ENCODE results near the gene USF2. TPM values are rescaled to one million over a fixed set of nuclear protein-coding genes. Genes with fewer than 3 reads are reported as not detected.

Gene USF2
- polyA plus RNA-seq, 1 donor (not counting 4 experiments of a cell fraction or from before 2014, with no cell fraction given): 53.8 TPM

DNA sequence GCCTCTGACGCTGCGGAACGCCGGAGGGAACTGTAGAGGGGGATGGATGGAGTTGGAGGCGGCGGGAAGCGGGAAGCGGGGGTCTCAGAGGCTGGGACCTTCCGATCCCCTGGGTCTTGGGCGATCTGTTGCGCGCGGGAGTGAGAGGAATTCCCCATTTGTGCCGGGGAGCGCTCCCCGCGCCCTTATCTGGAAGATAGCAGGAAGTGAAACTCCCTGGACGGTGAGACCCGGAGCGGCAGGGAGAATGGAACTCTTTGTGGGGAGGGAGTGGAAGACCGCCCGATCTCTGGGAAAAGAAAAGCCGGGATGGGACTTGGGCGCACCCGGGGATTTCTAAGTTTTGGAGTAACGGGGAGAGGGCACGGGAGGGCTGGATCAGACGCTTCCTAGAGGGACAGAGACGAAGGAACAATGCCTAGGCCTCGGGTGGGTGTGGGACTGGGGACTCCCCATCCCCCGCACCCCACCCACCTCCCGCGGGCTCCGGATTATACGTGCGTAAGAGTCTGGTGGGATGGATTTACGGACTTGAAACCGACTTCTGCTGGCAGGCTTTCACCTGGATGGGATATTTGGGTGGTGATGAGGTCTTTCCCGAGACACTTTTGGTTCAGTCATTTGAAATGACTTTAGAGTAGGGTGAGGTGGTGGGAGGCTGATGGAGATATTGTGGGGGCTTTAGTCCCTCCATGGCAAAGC, 19.5 kb upstream of the USF2 start:
- Histone ChIP-seq H3K27me3 (ENCODE audit: control insufficient read depth, extremely low read depth, insufficient read depth, low read length) (no peaks in the 10 kb centered on the region), H3K27ac (ENCODE audit: control insufficient read depth, insufficient read depth, low read length) (peak overlapping the region; percentile 96), H3K79me2 (ENCODE audit: control insufficient read depth, insufficient read depth, low read length) (peaks cover 38% of the 10 kb centered on the region), H3K9me3 (ENCODE audit: control insufficient read depth, low read depth, low read length) (no peaks in the 10 kb centered on the region), H3K9ac (ENCODE audit: control insufficient read depth, extremely low read depth, insufficient read depth, low read length) (peak overlapping the region; percentile 96), H4K20me1 (ENCODE audit: control insufficient read depth, extremely low read depth, insufficient read depth, low read length) (peaks cover 2% of the 10 kb centered on the region), H3K36me3 (ENCODE audit: control insufficient read depth in 2 of 2, extremely low read depth in 1 of 2, insufficient read depth in 2 of 2, low read length in 2 of 2) (peaks cover 13 to 16% of the 10 kb centered on the region in 2 experiments), H2AFZ (ENCODE audit: control insufficient read depth, low read length) (peak overlapping the region; percentile 99), H3K4me1 (ENCODE audit: control insufficient read depth, extremely low read depth, insufficient read depth, low read length) (peaks cover 13% of the 10 kb centered on the region), H3K4me3 (ENCODE audit: control insufficient read depth in 2 of 3, extremely low read depth in 1 of 3, insufficient read depth in 2 of 3, low read depth in 1 of 3, low read length in 3 of 3) (peak overlapping the region; percentile 59 to 92 (median 92)), H3K4me2 (ENCODE audit: control insufficient read depth, extremely low read depth, insufficient read depth, low read depth, low read length) (peak overlapping the region; percentile 90), H3K9me1 (ENCODE audit: control insufficient read depth, extremely low read depth, insufficient read depth, low read length) (no peaks in the 10 kb centered on the region)
- TF ChIP-seq CTCF (optimal IDR thresholded peaks at IDR 0.05 in 1 of 3, IDR thresholded peaks at IDR 0.05 in 1 of 3, conservative IDR thresholded peaks at IDR 0.05 in 1 of 3; ENCODE audit: extremely low read depth in 1 of 3, insufficient read depth in 2 of 3, low read length in 3 of 3): no peak
- TF ChIP-seq EZH2 (IDR thresholded peaks at IDR 0.05; ENCODE audit: low read length): no peak
- dilution Hi-C loops (cut with MboI; ENCODE audit: extremely low pct_ligation_motif_present, low sequenced_read_pairs): no loop called here
- FAIRE-seq: no peak
- DNase-seq (ENCODE audit: low read depth, low spot score): no peak

GRCh38 chr19:35249848-35250711, 18.7 kb upstream of the USF2 start:
- Histone ChIP-seq H3K4me3 (ENCODE audit: control insufficient read depth in 2 of 3, extremely low read depth in 1 of 3, insufficient read depth in 2 of 3, low read depth in 1 of 3, low read length in 3 of 3) (peak overlapping the region; percentile 59 to 92 (median 92)), H3K36me3 (ENCODE audit: control insufficient read depth in 2 of 2, extremely low read depth in 1 of 2, insufficient read depth in 2 of 2, low read length in 2 of 2) (peaks cover 18 to 23% of the 10 kb centered on the region in 2 experiments), H2AFZ (ENCODE audit: control insufficient read depth, low read length) (no peak overlapping the region), H3K79me2 (ENCODE audit: control insufficient read depth, insufficient read depth, low read length) (peaks cover 41% of the 10 kb centered on the region), H3K4me2 (ENCODE audit: control insufficient read depth, extremely low read depth, insufficient read depth, low read depth, low read length) (peak overlapping the region; percentile 90), H4K20me1 (ENCODE audit: control insufficient read depth, extremely low read depth, insufficient read depth, low read length) (peaks cover 2% of the 10 kb centered on the region), H3K27ac (ENCODE audit: control insufficient read depth, insufficient read depth, low read length) (peak overlapping the region; percentile 96), H3K27me3 (ENCODE audit: control insufficient read depth, extremely low read depth, insufficient read depth, low read length) (no peaks in the 10 kb centered on the region), H3K9me3 (ENCODE audit: control insufficient read depth, low read depth, low read length) (no peaks in the 10 kb centered on the region), H3K4me1 (ENCODE audit: control insufficient read depth, extremely low read depth, insufficient read depth, low read length) (peaks cover 13% of the 10 kb centered on the region), H3K9me1 (ENCODE audit: control insufficient read depth, extremely low read depth, insufficient read depth, low read length) (no peaks in the 10 kb centered on the region), H3K9ac (ENCODE audit: control insufficient read depth, extremely low read depth, insufficient read depth, low read length) (peak overlapping the region; percentile 96)
- no peak for TF ChIP-seq CTCF (optimal IDR thresholded peaks at IDR 0.05 in 1 of 3, IDR thresholded peaks at IDR 0.05 in 1 of 3, conservative IDR thresholded peaks at IDR 0.05 in 1 of 3; ENCODE audit: extremely low read depth in 1 of 3, insufficient read depth in 2 of 3, low read length in 3 of 3)
- no peak for TF ChIP-seq EZH2 (IDR thresholded peaks at IDR 0.05; ENCODE audit: low read length)
- DNase-seq (ENCODE audit: low read depth, low spot score) (no peak), FAIRE-seq (no peak)
- dilution Hi-C loops (cut with MboI; ENCODE audit: extremely low pct_ligation_motif_present, low sequenced_read_pairs): no loop called here

Data from keratinocyte (primary cell).